GM12878 (cell line): ENCODE results near the gene RHEB. TPM values are rescaled to one million over a fixed set of nuclear protein-coding genes. Genes with fewer than 3 reads are reported as not detected.

Experiments used
- ATAC-seq: fragments of 200-7000 bp; cut with Tn5 transposase; 3 replicates; pipeline ENCODE4 v1.9.1; 2020; ENCODE audit warnings: mild to moderate bottlenecking, moderate library complexity
- BruUV-seq: library from RNA; stranded (reverse); fragments of 400-500 nt; replicated peaks from 2 replicates; lab custom pipeline; 2021; lab: Mats Ljungman, UMichigan
- CTCF ChIA-PET: fragments of 300-600 bp; sonication (Branson Sonifier 250); formaldehyde crosslinking; extraction: SDS; loops from one replicate; lab custom pipeline; 2021; ENCODE audit warnings: inconsistent platforms; lab: Yijun Ruan, JAX
- POLR2A ChIA-PET: fragments of 350-600 bp; formaldehyde crosslinking; extraction: SDS; loops from one replicate; lab custom pipeline; 2021; ENCODE audit warnings: inconsistent platforms; lab: Charles Lee
- RAD21 ChIA-PET: fragments of 300-600 bp; sonication (Branson Sonifier 250); formaldehyde crosslinking; loops from one replicate; lab custom pipeline; 2023; ENCODE audit warnings: antibody characterized with exemption; ENCODE audit not compliant: unreplicated experiment; lab: Charles Lee
- SMC1A ChIA-PET: fragments of 300-600 bp; sonication (Branson Sonifier 250); formaldehyde crosslinking; loops from one replicate; lab custom pipeline; 2023; ENCODE audit not compliant: unreplicated experiment, uncharacterized antibody; lab: Charles Lee
- DNase-seq: peaks from one replicate; pipeline ENCODE4 v3.0.0-alpha.2; 2011; ENCODE audit warnings: low read depth, low spot score
- FAIRE-seq: peaks from 3 replicates; lab custom pipeline; 2011; peaks lifted over from hg19 to GRCh38; lab: Jason Lieb, UNC
- H2AFZ ChIP-seq: 2 replicates; pipeline ENCODE4 v1.6.0; 2011; ENCODE audit warnings: low read depth, low read length, control low read depth; ENCODE audit not compliant: control insufficient read depth
- H3K27ac ChIP-seq: 2 replicates; pipeline ENCODE4 v1.5.1; 2011; ENCODE audit warnings: control low read depth; ENCODE audit not compliant: control insufficient read depth, insufficient read depth
- H3K27me3 ChIP-seq, 2 experiments: replicated peaks in 1 of 2; 2 replicates each; pipeline versions ENCODE4 v1.6.0 to v1.6.1; 2011; ENCODE audit warnings: low read length in 1 of 2; ENCODE audit not compliant: control insufficient read depth in 2 of 2, insufficient read depth in 2 of 2
- H3K36me3 ChIP-seq, 2 experiments: 2 replicates each; pipeline ENCODE4 v1.5.1; 2011; ENCODE audit warnings: low read length in 1 of 2; ENCODE audit not compliant: control insufficient read depth in 2 of 2, insufficient read depth in 2 of 2
- H3K4me1 ChIP-seq: 2 replicates; pipeline ENCODE4 v1.6.1; 2011; ENCODE audit warnings: mild to moderate bottlenecking, low read length, moderate library complexity, mixed read lengths; ENCODE audit not compliant: control insufficient read depth, insufficient read depth
- H3K4me2 ChIP-seq: 2 replicates; pipeline ENCODE4 v1.6.0; 2011; ENCODE audit warnings: control low read depth; ENCODE audit not compliant: control insufficient read depth, insufficient read depth
- H3K4me3 ChIP-seq: fragments of 200-600 bp; sonication (generic); 2 replicates; pipeline ENCODE4 v1.5.1; 2016
- H3K79me2 ChIP-seq: 2 replicates; pipeline ENCODE4 v1.6.0; 2011; ENCODE audit warnings: low read length; ENCODE audit not compliant: control insufficient read depth, insufficient read depth
- H3K9ac ChIP-seq: 2 replicates; pipeline ENCODE4 v1.8.0; 2011; ENCODE audit warnings: low read length, control low read depth, mixed read lengths; ENCODE audit not compliant: control insufficient read depth, insufficient read depth
- H3K9me3 ChIP-seq: replicated peaks from 3 replicates; pipeline ENCODE4 v1.5.1; 2011; ENCODE audit warnings: mild to moderate bottlenecking, low read length; ENCODE audit not compliant: control insufficient read depth, insufficient read depth
- H4K20me1 ChIP-seq: 2 replicates; pipeline ENCODE4 v1.6.0; 2011; ENCODE audit not compliant: control insufficient read depth, insufficient read depth
- HDAC2 ChIP-seq: fragments of 200-600 bp; sonication (generic); IDR thresholded peaks from 2 replicates; pipeline ENCODE4 v1.6.1; 2017
- JUND ChIP-seq: IDR thresholded peaks from 2 replicates; pipeline ENCODE4 v1.6.1; 2012; ENCODE audit warnings: low read depth, mild to moderate bottlenecking, low read length, improper control_type of control experiment, moderate library complexity
- NRF1 ChIP-seq: conservative IDR thresholded peaks from 2 replicates; pipeline ENCODE4 v1.6.1; 2011; ENCODE audit warnings: mild to moderate bottlenecking, low read depth, low read length, improper control_type of control experiment
- SMAD1 ChIP-seq: fragments of 450-650 bp; IDR thresholded peaks from 2 replicates; pipeline ENCODE4 v1.6.1; 2018; ENCODE audit warnings: mild to moderate bottlenecking, low read depth; ENCODE audit not compliant: partially characterized antibody
- SMAD5 ChIP-seq: IDR thresholded peaks from 2 replicates; pipeline ENCODE4 v1.6.1; 2016; ENCODE audit warnings: antibody characterized with exemption, low read depth
- SRF ChIP-seq, 2 experiments: IDR thresholded peaks; 2 replicates each; pipeline ENCODE4 v1.6.1; 2011; ENCODE audit warnings: low read depth in 2 of 2, low read length in 2 of 2, mild to moderate bottlenecking in 1 of 2, moderate library complexity in 1 of 2
- WGBS: methylation state at CpG from one replicate; pipeline ENCODE4 v1.1.6; 2016; ENCODE audit warnings: low lambda C conversion rate; ENCODE audit not compliant: insufficient replicate concordance, insufficient coverage; ENCODE audit errors: missing lambda C conversion rate; 5-methylcytosine and 5-hydroxymethylcytosine counted together
- in situ Hi-C: fragments of 300-500 bp; cut with MboI; formaldehyde crosslinking; loops from 9 replicates; pipeline ENCODE4 v1.14.3; 2018; ENCODE audit warnings: mixed read lengths
- intact Hi-C: fragments of 100-400 bp; cut with micrococcal nuclease; formaldehyde crosslinking; loops from one replicate; pipeline ENCODE4 v1.14.2; 2022; ENCODE audit not compliant: unreplicated experiment
- polyA plus RNA-seq, 11 experiments: library from polyadenylated mRNA; depleted of rRNA in 4 of 11; unstranded in 6 of 11; stranded (reverse) in 5 of 11; fragments of >200 nt; fragmentation: Nextera tagmentation in 4 of 11; fragmentation: Illumina TruSeq in 1 of 11; extraction: Ambion mirVana in 4 of 11; extraction: Trizol in 1 of 11; gene quantifications; 1 replicate in 1 of 11; 2 replicates in 10 of 11; pipeline versions ENCODE4 v1.2.1 to v1.2.3, GENCODE V29; 2011 to 2016; ENCODE audit warnings: inconsistent platforms in 2 of 11, missing spikeins in 2 of 11, low read depth in 1 of 11
- total RNA-seq, 4 experiments: library from RNA; depleted of rRNA in 3 of 4; stranded (reverse); fragments of >200 nt in 3 of 4; fragmentation: Illumina TruSeq in 1 of 4; extraction: Trizol in 1 of 4; gene quantifications; 2 replicates each; pipeline versions ENCODE4 v1.2.1 to v1.2.3, GENCODE V29; 2013 to 2021
- TF ChIP-seq, protein P1 (sequence below): fragments of 450-650 bp; IDR thresholded peaks from 2 replicates; pipeline ENCODE4 v1.6.1; 2016; ENCODE audit warnings: mild to moderate bottlenecking, moderate library complexity, borderline replicate concordance
- TF ChIP-seq, protein P2 (sequence below): IDR thresholded peaks from 2 replicates; pipeline ENCODE4 v1.6.1; 2011; ENCODE audit warnings: borderline replicate concordance, low read depth, mild to moderate bottlenecking, moderate library complexity, mixed read lengths, low read length; ENCODE audit not compliant: insufficient read depth; ENCODE audit errors: extremely low read length
- TF ChIP-seq, protein P3 (sequence below): fragments of 450-650 bp; formaldehyde crosslinking; IDR thresholded peaks from 2 replicates; pipeline ENCODE4 v1.4.0; 2022; ENCODE audit warnings: mild to moderate bottlenecking, moderate library complexity

RHEB gene
- total and polyA plus RNA-seq, 10 of the 15 experiments (the other 5 are each of a cell fraction or from before 2014, with no cell fraction given): 6.2 to 67.8 (median 38.0) TPM

- TF ChIP-seq, protein P1, sequence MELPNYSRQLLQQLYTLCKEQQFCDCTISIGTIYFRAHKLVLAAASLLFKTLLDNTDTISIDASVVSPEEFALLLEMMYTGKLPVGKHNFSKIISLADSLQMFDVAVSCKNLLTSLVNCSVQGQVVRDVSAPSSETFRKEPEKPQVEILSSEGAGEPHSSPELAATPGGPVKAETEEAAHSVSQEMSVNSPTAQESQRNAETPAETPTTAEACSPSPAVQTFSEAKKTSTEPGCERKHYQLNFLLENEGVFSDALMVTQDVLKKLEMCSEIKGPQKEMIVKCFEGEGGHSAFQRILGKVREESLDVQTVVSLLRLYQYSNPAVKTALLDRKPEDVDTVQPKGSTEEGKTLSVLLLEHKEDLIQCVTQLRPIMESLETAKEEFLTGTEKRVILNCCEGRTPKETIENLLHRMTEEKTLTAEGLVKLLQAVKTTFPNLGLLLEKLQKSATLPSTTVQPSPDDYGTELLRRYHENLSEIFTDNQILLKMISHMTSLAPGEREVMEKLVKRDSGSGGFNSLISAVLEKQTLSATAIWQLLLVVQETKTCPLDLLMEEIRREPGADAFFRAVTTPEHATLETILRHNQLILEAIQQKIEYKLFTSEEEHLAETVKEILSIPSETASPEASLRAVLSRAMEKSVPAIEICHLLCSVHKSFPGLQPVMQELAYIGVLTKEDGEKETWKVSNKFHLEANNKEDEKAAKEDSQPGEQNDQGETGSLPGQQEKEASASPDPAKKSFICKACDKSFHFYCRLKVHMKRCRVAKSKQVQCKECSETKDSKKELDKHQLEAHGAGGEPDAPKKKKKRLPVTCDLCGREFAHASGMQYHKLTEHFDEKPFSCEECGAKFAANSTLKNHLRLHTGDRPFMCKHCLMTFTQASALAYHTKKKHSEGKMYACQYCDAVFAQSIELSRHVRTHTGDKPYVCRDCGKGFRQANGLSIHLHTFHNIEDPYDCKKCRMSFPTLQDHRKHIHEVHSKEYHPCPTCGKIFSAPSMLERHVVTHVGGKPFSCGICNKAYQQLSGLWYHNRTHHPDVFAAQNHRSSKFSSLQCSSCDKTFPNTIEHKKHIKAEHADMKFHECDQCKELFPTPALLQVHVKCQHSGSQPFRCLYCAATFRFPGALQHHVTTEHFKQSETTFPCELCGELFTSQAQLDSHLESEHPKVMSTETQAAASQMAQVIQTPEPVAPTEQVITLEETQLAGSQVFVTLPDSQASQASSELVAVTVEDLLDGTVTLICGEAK: no peak
- TF ChIP-seq, protein P2, sequence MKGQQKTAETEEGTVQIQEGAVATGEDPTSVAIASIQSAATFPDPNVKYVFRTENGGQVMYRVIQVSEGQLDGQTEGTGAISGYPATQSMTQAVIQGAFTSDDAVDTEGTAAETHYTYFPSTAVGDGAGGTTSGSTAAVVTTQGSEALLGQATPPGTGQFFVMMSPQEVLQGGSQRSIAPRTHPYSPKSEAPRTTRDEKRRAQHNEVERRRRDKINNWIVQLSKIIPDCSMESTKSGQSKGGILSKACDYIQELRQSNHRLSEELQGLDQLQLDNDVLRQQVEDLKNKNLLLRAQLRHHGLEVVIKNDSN: peak; percentile 19
These were observed 46.9 kb downstream of the RHEB start (continued) for GRCh38 chr7:151472644-151473380.

- Histone ChIP-seq H3K9me3 (peaks cover 4% of the 10 kb centered on the region; the same call in 2 of the 3 replicates), H2AFZ (no peak overlapping the region), H4K20me1 (no peaks in the 10 kb centered on the region; the same call in 1 of the 2 replicates), H3K27ac (peak overlapping the region; percentile 96), H3K4me3 (peak overlapping the region; percentile 28; the same call in 1 of the 2 replicates), H3K27me3 (no peaks in the 10 kb centered on the region), H3K79me2 (peaks cover 28% of the 10 kb centered on the region), H3K4me1 (peaks cover 45% of the 10 kb centered on the region), H3K36me3 (peaks cover 24 to 41% of the 10 kb centered on the region in 2 experiments), H3K9ac (no peak overlapping the region), H3K4me2 (peak overlapping the region; percentile 96)
- WGBS: 75% methylated on average over 2 of the region's 2 CpGs
- ChIA-PET SMC1A (interaction anchor here (0.8 to 4.6 kb wide), 16 partner anchors 8 to 102 kb away, joined by 3 to 27 read pairs (median 4); partner anchors contain the start of gene RHEB), CTCF (interaction anchor here (0.7 to 1.1 kb wide), 6 partner anchors 9 to 155 kb away, joined by 3 to 6 read pairs (median 4); no protein-coding TSS in a partner anchor), POLR2A (interaction anchor here (0.9 to 1.2 kb wide), 2 partner anchors 38 to 46 kb away, joined by 3 read pairs; no protein-coding TSS in a partner anchor), RAD21 (interaction anchor here (1.0 to 3.7 kb wide), 9 partner anchors 33 to 161 kb away, joined by 3 to 29 read pairs (median 4); partner anchors contain the start of gene RHEB)
- DNase-seq (no peak), FAIRE-seq (no peak), ATAC-seq (no peak)
- in situ Hi-C loops: no loop called here
- intact Hi-C loops: loop anchor here (5.0 kb wide), 1 partner anchor 162 kb away; no protein-coding TSS in a partner anchor
- no TSS peak for BruUV-seq
- TF ChIP-seq, protein P3, sequence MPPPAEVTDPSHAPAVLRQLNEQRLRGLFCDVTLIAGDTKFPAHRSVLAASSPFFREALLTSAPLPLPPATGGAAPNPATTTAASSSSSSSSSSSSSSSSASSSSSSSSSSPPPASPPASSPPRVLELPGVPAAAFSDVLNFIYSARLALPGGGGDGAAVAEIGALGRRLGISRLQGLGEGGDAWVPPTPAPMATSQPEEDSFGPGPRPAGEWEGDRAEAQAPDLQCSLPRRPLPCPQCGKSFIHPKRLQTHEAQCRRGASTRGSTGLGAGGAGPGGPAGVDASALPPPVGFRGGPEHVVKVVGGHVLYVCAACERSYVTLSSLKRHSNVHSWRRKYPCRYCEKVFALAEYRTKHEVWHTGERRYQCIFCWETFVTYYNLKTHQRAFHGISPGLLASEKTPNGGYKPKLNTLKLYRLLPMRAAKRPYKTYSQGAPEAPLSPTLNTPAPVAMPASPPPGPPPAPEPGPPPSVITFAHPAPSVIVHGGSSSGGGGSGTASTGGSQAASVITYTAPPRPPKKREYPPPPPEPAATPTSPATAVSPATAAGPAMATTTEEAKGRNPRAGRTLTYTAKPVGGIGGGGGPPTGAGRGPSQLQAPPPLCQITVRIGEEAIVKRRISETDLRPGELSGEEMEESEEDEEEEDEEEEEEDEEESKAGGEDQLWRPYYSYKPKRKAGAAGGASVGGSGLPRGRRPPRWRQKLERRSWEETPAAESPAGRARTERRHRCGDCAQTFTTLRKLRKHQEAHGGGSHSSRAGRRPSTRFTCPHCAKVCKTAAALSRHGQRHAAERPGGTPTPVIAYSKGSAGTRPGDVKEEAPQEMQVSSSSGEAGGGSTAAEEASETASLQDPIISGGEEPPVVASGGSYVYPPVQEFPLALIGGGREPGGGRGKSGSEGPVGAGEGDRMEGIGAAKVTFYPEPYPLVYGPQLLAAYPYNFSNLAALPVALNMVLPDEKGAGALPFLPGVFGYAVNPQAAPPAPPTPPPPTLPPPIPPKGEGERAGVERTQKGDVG (CRISPR knock-in tag): no peak
- no peak for TF ChIP-seq SRF (IDR thresholded peaks at IDR 0.05; ENCODE audit: low read depth in 2 of 2, low read length in 2 of 2)
- no peak for TF ChIP-seq SMAD5
- TF ChIP-seq SMAD1: no peak
- no peak for TF ChIP-seq JUND
- no peak for TF ChIP-seq HDAC2
- TF ChIP-seq NRF1: no peak
- TF ChIP-seq, protein P2: no peak
These were observed 49.0 kb downstream of the RHEB start for GRCh38 chr7:151470711-151471110.
